ENCODE measurements around the gene DDAH2.
"Not testable (repeated sequence)": the region's sequence is repeated elsewhere in the genome, so short reads cannot be mapped to it uniquely, and the experiment has no call there.

The DDAH2 gene

DNA sequence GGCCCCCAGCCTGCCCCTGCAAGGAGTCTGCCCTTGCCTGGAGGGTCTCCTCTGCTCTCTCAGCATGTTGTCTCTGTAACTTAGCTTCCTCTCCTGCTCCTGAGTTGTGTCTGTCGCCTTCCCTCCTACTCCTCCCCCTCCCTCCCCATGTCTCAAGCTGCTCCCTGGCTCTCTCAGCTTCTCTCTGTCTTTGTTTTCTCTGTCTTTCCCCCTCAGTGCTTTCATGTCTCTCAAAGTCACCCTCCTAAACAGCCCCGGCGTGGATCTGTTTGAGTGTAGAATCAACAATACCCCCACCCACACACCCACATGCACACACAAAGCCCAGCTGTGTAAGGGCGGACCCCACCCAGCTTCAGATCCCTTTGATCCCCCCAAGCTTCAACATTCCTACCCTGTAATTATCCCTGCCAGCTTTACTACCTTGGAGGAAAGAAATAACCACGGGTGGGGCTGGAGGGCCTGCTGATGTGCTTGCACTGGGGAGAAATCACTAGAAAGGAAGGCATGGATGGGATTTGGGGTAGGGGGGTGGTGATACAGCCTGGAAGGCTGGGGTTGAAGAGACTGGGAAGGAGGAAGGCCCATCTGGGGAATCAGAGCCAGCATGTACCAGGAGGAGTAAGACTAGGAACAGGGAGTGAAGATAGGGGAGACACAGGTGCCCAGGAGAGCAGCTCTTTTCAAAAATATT lies 15.0 kb downstream of the DDAH2 start:
- no peak for DNase-seq (ENCODE audit: low spot score)

DNA sequence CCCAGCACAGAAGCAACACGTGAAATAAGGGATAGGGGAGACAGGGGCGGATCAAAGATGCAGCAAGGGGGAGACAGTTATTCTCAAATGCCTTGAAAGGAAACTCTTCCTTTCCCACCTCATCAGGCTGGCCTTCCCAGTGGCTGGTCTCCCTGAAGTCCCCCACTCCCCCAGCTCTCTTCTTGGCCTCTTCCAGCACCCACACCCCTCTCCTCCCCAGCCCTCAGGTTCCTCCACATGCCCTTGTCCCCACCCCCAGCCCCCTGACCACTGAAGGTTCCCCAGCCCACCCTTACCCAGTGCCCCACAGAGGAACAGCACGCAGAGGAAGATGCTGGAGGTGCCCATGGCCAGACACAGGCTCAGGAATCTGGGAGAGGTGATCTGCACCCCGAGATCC lies 15.6 kb downstream of the DDAH2 start:
- DNase-seq (ENCODE audit: low spot score), result no peak

DNA sequence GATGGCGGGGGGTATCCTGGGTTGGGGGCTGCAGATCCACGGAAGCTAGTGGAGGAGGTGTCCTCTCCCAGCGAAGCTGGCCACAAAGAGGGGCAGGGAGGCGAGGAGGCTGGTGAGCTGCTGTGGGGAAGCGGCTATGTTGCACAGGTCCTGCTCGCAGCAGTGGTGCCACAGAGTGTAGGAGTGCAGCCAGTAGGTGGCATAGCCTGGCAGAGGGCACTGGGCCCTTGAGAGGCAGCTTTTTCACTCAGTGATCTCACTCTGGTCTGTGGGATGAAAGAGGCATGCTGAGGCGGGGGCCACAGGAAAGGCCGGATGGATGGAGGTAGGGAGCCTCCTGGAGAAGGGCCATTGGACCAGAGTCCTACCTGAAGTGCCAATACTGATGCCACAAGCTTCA lies 16.8 kb downstream of the DDAH2 start:
- no peak for DNase-seq (ENCODE audit: low spot score)

DNA sequence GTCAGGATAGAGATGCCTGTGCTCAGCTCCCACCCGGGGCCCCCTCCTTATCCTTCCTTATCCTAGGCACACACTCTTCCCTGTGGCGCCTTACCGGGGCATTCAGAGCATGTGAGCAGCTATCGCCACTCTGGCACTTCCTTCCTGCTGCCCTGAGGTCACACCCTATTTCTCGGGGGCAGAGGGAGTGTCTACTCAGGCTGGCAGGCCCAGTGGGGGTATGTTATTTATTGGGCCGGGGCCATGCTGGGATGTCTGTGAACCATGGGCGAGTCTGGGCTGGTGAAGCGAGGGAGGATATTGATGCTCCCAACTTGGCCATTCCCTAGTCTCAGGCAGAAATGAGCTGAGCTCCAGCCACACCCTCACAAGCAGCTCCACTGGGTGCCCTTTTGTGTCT lies 17.9 kb downstream of the DDAH2 start:
- DNase-seq (ENCODE audit: low spot score), result no peak

DNA sequence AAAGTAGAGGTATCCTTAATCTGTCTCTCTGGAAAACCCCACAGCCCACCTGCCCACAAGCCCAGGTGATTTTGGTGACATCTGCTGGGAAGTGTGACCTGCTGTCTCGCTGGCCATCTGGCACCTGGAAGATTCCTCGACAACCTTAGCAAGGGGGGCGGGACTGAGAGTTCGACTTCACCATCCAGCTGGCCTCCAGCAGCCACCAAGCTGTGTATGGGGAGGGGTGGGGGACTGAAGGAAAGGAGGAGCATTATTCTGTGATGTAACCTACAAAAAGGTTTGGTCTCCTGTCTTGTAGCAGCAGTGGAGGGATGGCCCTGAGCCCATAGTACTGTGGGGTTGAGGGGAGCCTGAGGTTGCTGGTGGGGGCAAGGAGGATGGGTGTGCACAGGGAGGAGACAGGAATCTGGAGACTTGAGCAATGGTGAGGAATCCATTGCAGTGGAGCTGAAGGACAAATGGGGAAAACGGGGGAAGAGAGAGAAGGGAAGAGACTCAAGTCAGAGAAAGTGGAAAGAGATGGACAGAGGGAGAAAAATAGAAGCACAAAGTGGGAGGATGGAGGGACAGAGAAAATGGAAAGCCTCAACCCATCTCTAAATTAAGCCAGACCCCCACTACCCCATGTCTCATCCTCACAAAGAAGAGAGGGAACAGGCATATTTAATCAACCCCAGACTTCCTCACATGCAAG lies 18.4 kb downstream of the DDAH2 start:
- DNase-seq (ENCODE audit: low spot score), result no peak

DNA sequence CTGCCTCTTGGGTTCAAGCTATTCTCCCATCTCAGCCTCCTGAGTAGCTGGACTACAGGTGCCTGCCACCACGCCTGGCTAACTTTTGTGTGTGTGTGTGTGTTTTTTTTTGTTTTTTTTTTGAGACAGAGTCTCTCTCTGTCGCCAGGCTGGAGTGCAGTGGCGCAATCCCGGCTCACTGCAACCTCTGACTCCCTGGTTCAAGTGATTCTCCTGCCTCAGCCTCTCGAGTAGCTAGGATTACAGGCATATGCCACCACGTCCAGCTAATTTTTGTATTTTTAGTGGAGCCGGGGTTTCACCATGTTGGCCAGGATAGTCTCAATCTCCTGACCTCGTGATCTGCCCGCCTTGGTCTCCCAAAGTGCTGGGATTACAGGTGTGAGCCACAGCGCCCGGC lies 19.9 kb downstream of the DDAH2 start:
- DNase-seq (ENCODE audit: low spot score), result not testable (repeated sequence)

DNA sequence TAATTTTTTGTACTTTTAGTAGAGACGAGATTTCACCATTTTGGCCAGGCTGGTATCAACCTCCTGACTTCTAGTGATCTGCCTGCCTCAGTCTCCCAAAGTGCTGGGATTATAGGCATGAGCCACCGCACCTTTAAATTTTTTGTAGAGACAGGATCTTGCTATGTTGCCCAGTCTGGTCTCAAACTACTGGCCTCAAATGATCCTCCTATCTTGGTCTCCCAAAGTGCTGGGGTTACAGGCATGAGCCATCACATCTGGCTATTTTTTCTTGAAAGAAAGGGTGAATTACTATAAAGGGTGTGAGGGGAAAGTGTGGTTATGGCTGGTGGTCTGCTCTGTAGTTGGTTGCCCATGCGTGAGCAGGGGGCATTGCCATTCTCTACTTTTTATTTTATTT lies 20.9 kb downstream of the DDAH2 start:
- DNase-seq (ENCODE audit: low spot score), result no peak

DNA sequence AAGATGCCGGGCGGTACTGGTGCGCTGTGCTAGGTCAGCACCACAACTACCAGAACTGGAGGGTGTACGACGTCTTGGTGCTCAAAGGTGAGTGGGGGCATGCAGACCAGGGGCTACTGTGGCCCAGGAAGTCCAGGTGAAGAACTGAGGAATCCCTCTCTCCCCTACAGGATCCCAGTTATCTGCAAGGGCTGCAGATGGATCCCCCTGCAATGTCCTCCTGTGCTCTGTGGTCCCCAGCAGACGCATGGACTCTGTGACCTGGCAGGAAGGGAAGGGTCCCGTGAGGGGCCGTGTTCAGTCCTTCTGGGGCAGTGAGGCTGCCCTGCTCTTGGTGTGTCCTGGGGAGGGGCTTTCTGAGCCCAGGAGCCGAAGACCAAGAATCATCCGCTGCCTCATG lies 21.4 kb downstream of the DDAH2 start:
- no peak for DNase-seq (ENCODE audit: low spot score)

DNA sequence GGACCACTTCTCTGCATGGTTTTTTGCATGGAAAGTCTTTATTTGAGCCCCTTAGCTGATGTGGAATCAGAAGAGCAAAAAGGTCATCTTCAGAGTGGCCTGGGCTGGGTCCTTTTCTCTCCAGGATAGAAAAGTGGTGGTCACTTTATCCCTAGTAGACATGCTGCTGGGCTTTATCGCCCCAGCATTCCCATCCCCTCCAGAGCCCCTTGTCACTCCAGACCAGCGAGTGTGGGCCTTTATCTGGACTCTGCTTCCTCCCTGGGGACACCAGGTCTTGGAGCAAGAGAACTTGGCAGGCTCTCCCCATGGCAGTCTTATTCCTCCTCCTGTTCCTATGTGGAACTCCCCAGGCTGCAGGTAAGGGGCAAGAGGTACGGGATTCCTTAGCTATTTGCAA lies 22.5 kb downstream of the DDAH2 start, which contains the start of gene LY6G6F:
Gene LY6G6F, plus strand, starts transcription at position 268 of the 400 bp plus-strand sequence. Its CDS starts 41 bp downstream, at position 309.
- no peak for DNase-seq (ENCODE audit: low spot score)

DNA sequence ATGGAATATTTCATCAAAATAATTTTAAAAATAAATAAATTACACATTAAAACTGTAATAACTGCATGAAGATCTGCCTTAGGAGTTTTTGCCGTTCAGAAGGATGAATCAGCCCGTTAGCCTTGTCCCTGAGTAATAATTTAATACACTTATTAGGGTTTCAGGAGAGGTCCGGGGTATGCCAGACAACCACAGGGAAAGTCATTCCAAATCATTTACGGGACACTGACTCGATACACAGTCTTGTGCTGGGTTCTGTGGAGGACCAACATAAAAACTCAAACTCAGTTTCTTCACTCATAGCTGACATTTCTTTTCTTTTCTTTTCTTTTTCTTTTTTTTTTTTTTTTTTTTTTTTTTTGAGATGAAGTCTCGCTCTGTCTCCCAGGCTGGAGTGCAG lies 23.2 kb downstream of the DDAH2 start:
- DNase-seq (ENCODE audit: low spot score), result no peak

DNA sequence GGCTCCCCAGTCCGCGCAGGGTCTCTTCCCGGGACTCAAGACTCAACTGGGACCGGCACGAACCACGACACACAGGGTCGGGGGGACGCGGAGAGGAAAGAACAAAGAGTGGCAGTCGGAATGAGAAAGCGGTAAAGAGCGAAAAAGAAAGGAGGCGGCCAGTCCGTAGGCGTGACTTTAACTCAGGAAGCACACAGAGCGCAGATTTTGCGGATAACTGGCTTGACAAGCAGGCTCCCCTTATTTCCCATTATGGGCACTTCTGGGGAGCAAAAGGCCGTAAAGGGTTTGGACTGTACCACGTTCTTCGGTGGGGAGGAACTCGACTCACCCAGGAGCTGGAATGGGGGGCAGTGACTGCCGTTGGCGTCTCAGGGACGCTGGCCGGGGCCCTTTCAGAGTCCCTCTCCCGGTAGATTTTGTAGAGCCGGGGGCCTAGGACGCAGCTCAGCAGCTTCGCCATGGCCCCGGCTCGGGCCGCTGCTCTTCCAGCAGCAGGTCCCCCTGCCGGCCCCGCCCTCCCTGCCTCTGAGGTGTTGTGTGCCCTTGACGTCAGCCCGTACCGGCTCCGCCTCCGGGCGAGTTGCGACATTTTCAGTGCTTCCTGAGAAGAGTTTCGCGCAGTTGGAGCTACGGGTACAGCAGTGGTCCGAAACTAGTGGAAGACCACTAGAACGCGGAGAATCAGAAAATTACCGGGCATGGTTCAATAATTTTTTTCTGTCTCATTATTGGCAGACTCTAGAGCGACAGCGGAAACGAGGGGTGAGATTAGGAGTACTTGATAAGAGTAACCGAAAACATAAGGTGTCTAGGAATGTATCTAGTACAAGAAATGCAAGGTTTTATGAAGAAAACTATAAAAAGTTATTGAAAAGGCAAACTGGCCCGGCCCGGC lies 26.0 kb downstream of the DDAH2 start, which contains the start of gene ABHD16A:
Gene ABHD16A, minus strand, starts transcription at position 506 of the 898 bp plus-strand sequence. Its CDS starts 43 bp downstream, at position 463.
- peak; percentile 98 for DNase-seq (ENCODE audit: low spot score)

DNA sequence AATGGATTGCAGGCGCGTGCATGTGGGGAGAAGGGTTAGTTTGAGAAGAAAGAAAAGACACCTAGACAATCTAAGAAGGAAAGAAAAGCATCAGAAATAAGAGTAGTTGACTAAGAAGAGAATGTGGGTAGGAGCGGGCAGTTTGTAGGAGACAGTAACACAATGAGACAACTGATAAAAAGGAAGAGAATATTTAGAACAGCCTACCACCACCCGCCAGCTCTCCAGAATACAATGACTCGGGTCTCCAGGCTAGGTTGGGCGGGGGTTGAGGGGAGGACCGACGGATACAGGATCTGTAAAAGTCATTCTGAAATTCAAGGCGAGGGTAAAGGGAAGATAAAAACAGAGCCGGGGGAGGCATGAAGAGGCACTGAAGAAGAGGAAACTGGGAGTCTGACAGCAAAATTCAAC lies 26.7 kb downstream of the DDAH2 start:
- peak; percentile 37 for DNase-seq (ENCODE audit: low spot score)

DNA sequence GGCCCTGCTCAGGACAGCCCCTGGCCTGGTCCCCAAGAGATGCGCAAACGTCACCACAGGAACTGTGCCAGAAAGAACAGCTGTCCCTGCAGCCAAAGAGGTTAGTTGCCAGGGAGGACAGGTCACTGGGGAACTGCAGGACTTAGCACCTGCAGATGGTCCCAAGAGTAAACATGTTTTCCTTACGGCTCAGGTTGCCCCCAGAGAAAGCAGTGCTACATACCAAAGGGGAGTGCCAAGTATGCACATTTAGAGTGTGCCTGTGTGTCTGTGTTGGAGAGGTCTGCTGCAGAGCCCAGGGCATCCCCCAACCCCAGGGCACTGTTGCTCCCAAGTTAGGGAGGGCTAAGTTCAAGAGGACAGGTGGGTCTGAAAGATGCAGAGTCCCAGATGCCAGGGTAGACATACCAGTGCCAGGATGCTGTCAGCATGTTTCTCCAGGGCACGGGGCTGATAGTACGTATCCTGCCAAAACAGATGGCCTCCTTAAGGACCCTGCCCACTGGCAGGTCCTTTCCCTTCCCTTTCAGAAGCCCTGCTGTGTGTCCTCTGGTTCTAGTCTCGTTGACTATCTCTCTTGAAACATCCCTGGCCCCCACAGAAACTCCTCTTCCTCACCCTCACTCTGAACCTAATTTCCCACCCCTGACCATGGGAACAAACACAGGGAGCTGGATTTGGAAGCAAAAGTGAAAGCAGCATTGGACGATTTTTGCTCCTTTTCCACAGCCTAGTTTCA lies 27.3 kb downstream of the DDAH2 start:
- DNase-seq (ENCODE audit: low spot score), result no peak

DNA sequence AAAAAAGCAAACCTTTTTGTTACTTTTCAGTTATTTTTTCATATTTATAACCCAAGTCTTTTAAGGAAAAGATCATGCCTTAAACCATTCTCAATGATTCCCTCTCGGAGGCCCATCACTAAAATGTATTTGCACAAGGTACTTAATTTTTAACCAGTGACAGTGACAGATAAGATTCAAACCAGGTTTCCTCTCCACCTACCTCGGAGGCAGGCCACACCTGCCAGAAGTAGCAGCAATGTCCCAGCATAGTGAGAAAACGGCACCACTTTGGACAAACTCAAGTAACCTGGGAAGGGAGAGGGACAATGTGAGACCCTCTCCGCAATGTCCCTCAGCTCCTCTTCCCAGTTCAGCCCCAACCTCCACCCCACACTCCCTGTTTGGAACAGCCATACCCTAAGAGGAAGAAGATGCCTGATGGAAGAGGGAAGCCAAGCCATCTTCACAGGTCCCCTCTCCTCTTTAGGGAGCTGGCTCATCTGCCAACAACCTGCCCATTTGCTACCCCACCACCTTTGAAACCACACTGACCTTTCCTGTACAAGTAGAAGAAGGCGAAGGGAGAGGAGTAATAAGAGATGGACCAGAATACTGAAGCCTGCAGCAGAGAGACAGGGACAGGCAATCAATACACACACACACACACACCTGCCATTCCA lies 28.2 kb downstream of the DDAH2 start:
- DNase-seq (ENCODE audit: low spot score), result no peak

DNA sequence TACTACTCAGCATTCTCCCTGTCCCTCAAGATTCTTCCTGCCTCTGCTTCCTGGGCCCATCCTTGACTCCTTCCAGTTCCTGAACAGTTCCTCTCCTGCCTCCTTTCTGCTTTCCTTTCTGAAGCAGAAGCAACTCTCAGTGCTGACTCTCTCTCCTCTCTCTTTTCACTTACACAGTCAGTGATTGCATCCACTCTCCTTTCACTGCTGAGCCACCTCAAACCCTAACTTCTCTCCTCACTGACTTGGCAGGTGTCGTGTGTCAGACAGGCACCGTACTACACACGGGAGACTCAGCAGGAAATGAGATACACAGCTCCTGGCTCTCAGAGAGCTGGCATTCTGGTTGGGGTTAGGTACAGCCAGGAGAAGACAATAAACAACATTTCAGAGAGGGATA lies 31.5 kb downstream of the DDAH2 start:
- peak; percentile 9 for DNase-seq (ENCODE audit: low spot score)

DNA sequence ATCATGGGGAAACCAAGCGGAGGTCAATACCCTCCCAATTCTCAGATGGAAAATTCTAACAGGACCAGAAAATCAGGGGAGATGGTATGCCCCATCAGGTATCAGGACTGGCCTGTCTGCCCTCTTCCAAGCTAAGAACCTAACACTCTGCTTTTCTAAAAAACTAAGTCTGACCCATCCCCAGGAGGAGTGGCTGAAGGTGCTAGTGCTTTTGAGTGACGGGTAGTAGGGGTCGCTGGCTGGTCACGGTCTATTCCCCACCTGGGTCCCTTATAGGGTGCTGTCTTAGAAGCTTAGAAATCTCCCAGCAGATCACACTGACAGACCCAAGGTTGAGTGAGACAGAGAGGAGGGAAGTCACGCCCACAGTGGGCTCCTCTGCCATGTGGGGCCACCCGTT lies 35.6 kb downstream of the DDAH2 start:
- DNase-seq (ENCODE audit: low spot score), result no peak

DNA sequence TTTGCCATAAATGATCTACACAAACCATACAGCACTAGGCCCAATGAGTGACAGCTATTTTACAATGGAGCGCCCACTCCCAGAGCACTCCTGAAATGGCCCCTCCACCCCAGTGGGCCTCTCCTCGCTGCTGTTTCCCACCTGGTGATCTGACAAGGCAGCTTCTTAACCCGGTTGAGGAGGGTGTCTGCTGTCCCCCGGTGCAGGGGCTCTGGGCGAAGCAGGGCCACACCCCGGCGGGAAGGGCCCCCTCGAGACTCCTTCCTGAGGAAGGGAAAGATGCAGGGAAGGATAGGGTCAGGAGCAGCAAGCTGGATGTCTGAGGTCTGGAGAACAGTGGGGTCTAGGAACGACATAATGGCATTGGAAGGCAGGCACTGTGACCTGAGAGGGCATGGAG lies 36.2 kb downstream of the DDAH2 start:
- DNase-seq (ENCODE audit: low spot score), result no peak

DNA sequence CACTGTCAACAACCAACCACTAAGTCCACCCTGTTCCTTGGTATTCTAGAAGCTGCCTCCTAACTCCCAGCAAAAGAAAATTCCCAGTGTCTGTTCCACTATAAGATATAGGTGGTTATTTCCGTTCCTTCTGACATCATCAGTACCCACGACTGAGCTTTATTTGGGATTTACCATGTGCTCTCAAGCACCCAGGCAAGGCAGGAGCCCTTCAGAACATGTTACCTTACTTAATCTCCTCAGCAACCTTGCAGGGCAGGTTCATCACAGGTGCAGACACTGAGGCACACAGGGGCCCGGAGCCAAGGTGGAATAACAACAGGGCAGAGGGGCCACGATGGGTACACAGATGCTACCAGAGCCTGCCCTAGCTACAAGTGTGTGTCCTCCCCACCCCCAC lies 36.7 kb downstream of the DDAH2 start:
- DNase-seq (ENCODE audit: low spot score), result no peak

DNA sequence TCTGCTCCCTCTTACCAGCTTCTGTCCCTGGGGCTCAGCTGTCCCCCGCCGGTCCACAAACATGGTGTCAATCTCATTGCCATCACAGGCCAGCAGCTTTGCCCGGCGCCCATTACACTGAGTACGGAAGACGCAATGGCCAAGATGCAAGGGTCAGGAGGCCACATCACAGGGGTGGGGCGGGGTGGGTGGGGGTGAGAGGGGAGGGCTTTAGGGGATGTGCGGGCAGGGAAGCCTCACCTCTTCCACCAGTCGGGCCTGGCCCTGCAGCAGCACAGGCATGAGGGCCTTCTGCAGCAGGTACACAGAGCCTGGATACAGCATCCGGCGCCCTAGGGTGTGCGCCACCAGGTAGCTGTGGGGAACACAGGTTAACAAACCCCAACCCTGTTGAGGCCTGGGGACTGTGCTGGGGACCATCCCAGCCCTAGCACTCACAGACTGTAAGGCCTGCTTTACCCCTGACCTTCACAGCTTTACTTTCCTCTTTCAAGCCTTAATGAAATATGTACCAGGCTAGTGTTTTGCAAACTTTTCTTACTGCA lies 37.5 kb downstream of the DDAH2 start:
- DNase-seq (ENCODE audit: low spot score), result no peak

DNA sequence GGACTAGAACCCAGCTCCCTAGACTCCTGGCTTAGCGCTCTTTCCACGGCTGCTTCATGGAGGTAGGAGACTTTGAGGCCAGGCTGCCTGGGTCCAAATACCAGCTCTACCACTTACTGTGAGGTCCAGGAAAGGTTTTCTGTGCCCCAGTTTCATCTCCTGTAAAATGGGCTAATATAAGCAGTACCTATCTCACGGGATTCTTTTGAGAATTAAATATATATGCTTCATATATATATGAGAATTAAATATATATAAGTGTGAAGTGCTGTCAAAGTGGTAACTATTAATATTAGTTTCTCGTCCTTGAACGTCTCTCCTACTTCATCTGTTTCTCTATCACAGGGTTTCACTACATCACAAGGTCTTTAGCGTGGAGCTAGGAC lies 38.0 kb downstream of the DDAH2 start:
- DNase-seq (ENCODE audit: low spot score), result no peak

Data from activated CD4-positive, alpha-beta T cell treated with anti-CD3 and anti-CD28 coated beads, Interleukin-2, Interleukin-4, amounts not matched to agents 100 ng/mL and 50 ng/mL, durations not matched to agents 16 hours and 8 hours (primary cell).